ENCODE data around the gene ZNF783.
"Not testable (repeated sequence)": the region's sequence is repeated elsewhere in the genome, so short reads cannot be mapped to it uniquely, and the experiment has no call there.

ZNF783 gene

GRCh38 chr7:149252378-149252777 lies 9.6 kb upstream of the ZNF783 start:
- in situ Hi-C loops (cut with MboI; ENCODE audit: low sequenced_read_pairs) = no loop called here
- no peaks in the 10 kb centered on the region for H3K4me1 ChIP-seq
- H3K27me3 ChIP-seq (ENCODE audit: low read depth) = no peaks in the 10 kb centered on the region
- H3K36me3 ChIP-seq (replicated peaks) = peaks cover 36% of the 10 kb centered on the region
- no peak for DNase-seq (ENCODE audit: low spot score in 2 of 2)
- H3K4me3 ChIP-seq = no peak overlapping the region
- no peaks in the 10 kb centered on the region for H3K9me3 ChIP-seq

- DNase-seq (ENCODE audit: low spot score in 2 of 2) = no peak
- Histone ChIP-seq H3K9me3 (no peaks in the 10 kb centered on the region), H3K4me3 (no peak overlapping the region), H3K27me3 (ENCODE audit: low read depth) (no peaks in the 10 kb centered on the region), H3K4me1 (no peaks in the 10 kb centered on the region), H3K36me3 (replicated peaks) (peaks cover 36% of the 10 kb centered on the region)
- in situ Hi-C loops (cut with MboI; ENCODE audit: low sequenced_read_pairs) = no loop called here
These were observed 8.3 kb upstream of the ZNF783 start for GRCh38 chr7:149253665-149254064.

- Histone ChIP-seq H3K9me3 (no peaks in the 10 kb centered on the region), H3K36me3 (replicated peaks) (peaks cover 36% of the 10 kb centered on the region), H3K27me3 (ENCODE audit: low read depth) (no peaks in the 10 kb centered on the region), H3K4me1 (no peaks in the 10 kb centered on the region), H3K4me3 (no peak overlapping the region)
- no peak for DNase-seq (ENCODE audit: low spot score in 2 of 2)
- in situ Hi-C loops (cut with MboI; ENCODE audit: low sequenced_read_pairs) = no loop called here
These were observed 7.7 kb upstream of the ZNF783 start for GRCh38 chr7:149254181-149254858.

- no peaks in the 10 kb centered on the region for H3K27me3 ChIP-seq (ENCODE audit: low read depth)
- no peaks in the 10 kb centered on the region for H3K4me1 ChIP-seq
- peaks cover 36% of the 10 kb centered on the region for H3K36me3 ChIP-seq (replicated peaks)
- in situ Hi-C loops (cut with MboI; ENCODE audit: low sequenced_read_pairs) = no loop called here
- H3K4me3 ChIP-seq = no peak overlapping the region
- no peaks in the 10 kb centered on the region for H3K9me3 ChIP-seq
- DNase-seq (ENCODE audit: low spot score in 2 of 2) = no peak
These were observed 6.8 kb upstream of the ZNF783 start for GRCh38 chr7:149255174-149255573.

- Histone ChIP-seq H3K27me3 (ENCODE audit: low read depth) (no peaks in the 10 kb centered on the region), H3K4me3 (no peak overlapping the region), H3K9me3 (no peaks in the 10 kb centered on the region), H3K36me3 (replicated peaks) (peaks cover 32% of the 10 kb centered on the region), H3K4me1 (peaks cover 2% of the 10 kb centered on the region; the same call in 1 of the 2 replicates)
- in situ Hi-C loops (cut with MboI; ENCODE audit: low sequenced_read_pairs) = no loop called here
- no peak for DNase-seq (ENCODE audit: low spot score in 2 of 2)
These were observed 5.4 kb upstream of the ZNF783 start for GRCh38 chr7:149256568-149256967.

GRCh38 chr7:149257146-149257545 lies 4.8 kb upstream of the ZNF783 start:
- Histone ChIP-seq H3K36me3 (replicated peaks) (peaks cover 29% of the 10 kb centered on the region), H3K27me3 (ENCODE audit: low read depth) (no peaks in the 10 kb centered on the region), H3K9me3 (no peaks in the 10 kb centered on the region), H3K4me3 (no peak overlapping the region), H3K4me1 (peaks cover 4% of the 10 kb centered on the region; the same call in 1 of the 2 replicates)
- in situ Hi-C loops (cut with MboI; ENCODE audit: low sequenced_read_pairs) = no loop called here
- DNase-seq (ENCODE audit: low spot score in 2 of 2) = no peak

- H3K9me3 ChIP-seq = no peaks in the 10 kb centered on the region
- H3K4me3 ChIP-seq = peak overlapping the region; percentile 30
- in situ Hi-C loops (cut with MboI; ENCODE audit: low sequenced_read_pairs) = no loop called here
- H3K36me3 ChIP-seq (replicated peaks) = no peaks in the 10 kb centered on the region; the same call in 1 of the 2 replicates
- peaks cover 11% of the 10 kb centered on the region for H3K4me1 ChIP-seq
- H3K27me3 ChIP-seq (ENCODE audit: low read depth) = no peaks in the 10 kb centered on the region
- DNase-seq (ENCODE audit: low spot score in 2 of 2) = peak; percentile 40 to 54
These were observed 624 bp upstream of the ZNF783 start for GRCh38 chr7:149261316-149261828.

GRCh38 chr7:149266451-149266850 lies 4.5 kb downstream of the ZNF783 start:
- Histone ChIP-seq H3K4me1 (peaks cover 10% of the 10 kb centered on the region), H3K27me3 (ENCODE audit: low read depth) (peaks cover 2% of the 10 kb centered on the region; the same call in 1 of the 2 replicates), H3K36me3 (replicated peaks) (peaks cover 12% of the 10 kb centered on the region), H3K9me3 (no peaks in the 10 kb centered on the region), H3K4me3 (no peak overlapping the region)
- DNase-seq (ENCODE audit: low spot score in 2 of 2) = no peak
- in situ Hi-C loops (cut with MboI; ENCODE audit: low sequenced_read_pairs) = no loop called here

GRCh38 chr7:149267733-149268132 lies 5.7 kb downstream of the ZNF783 start:
- H3K36me3 ChIP-seq (replicated peaks) = peaks cover 12% of the 10 kb centered on the region
- H3K4me1 ChIP-seq = peaks cover 3% of the 10 kb centered on the region; the same call in 1 of the 2 replicates
- H3K9me3 ChIP-seq = no peaks in the 10 kb centered on the region
- in situ Hi-C loops (cut with MboI; ENCODE audit: low sequenced_read_pairs) = no loop called here
- no peak for DNase-seq (ENCODE audit: low spot score in 2 of 2)
- H3K27me3 ChIP-seq (ENCODE audit: low read depth) = peaks cover 2% of the 10 kb centered on the region; the same call in 1 of the 2 replicates
- H3K4me3 ChIP-seq = no peak overlapping the region

- H3K9me3 ChIP-seq; in situ Hi-C loops (cut with MboI; ENCODE audit: low sequenced_read_pairs); H3K4me3 ChIP-seq; H3K27me3 ChIP-seq (ENCODE audit: low read depth); H3K4me1 ChIP-seq; DNase-seq (ENCODE audit: low spot score in 2 of 2); H3K36me3 ChIP-seq (replicated peaks): not testable (repeated sequence)
These were observed 12.4 kb downstream of the ZNF783 start for GRCh38 chr7:149274424-149274823.

GRCh38 chr7:149277871-149278270 lies 15.9 kb downstream of the ZNF783 start:
- Histone ChIP-seq H3K9me3 (no peaks in the 10 kb centered on the region), H3K4me1 (no peaks in the 10 kb centered on the region), H3K36me3 (replicated peaks) (peaks cover 2% of the 10 kb centered on the region; the same call in 1 of the 2 replicates), H3K4me3 (no peak overlapping the region), H3K27me3 (ENCODE audit: low read depth) (no peaks in the 10 kb centered on the region)
- DNase-seq (ENCODE audit: low spot score in 2 of 2) = no peak
- in situ Hi-C loops (cut with MboI; ENCODE audit: low sequenced_read_pairs) = no loop called here

- in situ Hi-C loops (cut with MboI; ENCODE audit: low sequenced_read_pairs) = no loop called here
- H3K4me3 ChIP-seq = no peak overlapping the region
These were observed 16.4 kb downstream of the ZNF783 start for GRCh38 chr7:149278396-149278795.

GRCh38 chr7:149279111-149279743 lies 17.2 kb downstream of the ZNF783 start:
- in situ Hi-C loops (cut with MboI; ENCODE audit: low sequenced_read_pairs) = no loop called here

More at GRCh38 chr7:149278396-149278795, 16.4 kb downstream of the ZNF783 start:
- Histone ChIP-seq H3K36me3 (replicated peaks) (peaks cover 2% of the 10 kb centered on the region; the same call in 1 of the 2 replicates), H3K27me3 (ENCODE audit: low read depth) (no peaks in the 10 kb centered on the region), H3K9me3 (no peaks in the 10 kb centered on the region), H3K4me1 (no peaks in the 10 kb centered on the region)
- no peak for DNase-seq (ENCODE audit: low spot score in 2 of 2)

GRCh38 chr7:149280151-149280550 lies 18.2 kb downstream of the ZNF783 start:
- DNase-seq (ENCODE audit: low spot score in 2 of 2) = no peak
- in situ Hi-C loops (cut with MboI; ENCODE audit: low sequenced_read_pairs) = no loop called here

More at GRCh38 chr7:149279111-149279743, 17.2 kb downstream of the ZNF783 start:
- no peaks in the 10 kb centered on the region for H3K27me3 ChIP-seq (ENCODE audit: low read depth)
- no peaks in the 10 kb centered on the region for H3K4me1 ChIP-seq
- DNase-seq (ENCODE audit: low spot score in 2 of 2) = no peak
- no peaks in the 10 kb centered on the region for H3K9me3 ChIP-seq
- H3K36me3 ChIP-seq (replicated peaks) = peaks cover 2% of the 10 kb centered on the region; the same call in 1 of the 2 replicates
- no peak overlapping the region for H3K4me3 ChIP-seq

More at GRCh38 chr7:149280151-149280550, 18.2 kb downstream of the ZNF783 start:
- no peaks in the 10 kb centered on the region for H3K27me3 ChIP-seq (ENCODE audit: low read depth)
- peaks cover 2% of the 10 kb centered on the region; the same call in 1 of the 2 replicates for H3K36me3 ChIP-seq (replicated peaks)
- no peaks in the 10 kb centered on the region for H3K9me3 ChIP-seq
- peaks cover 5% of the 10 kb centered on the region for H3K4me1 ChIP-seq
- H3K4me3 ChIP-seq = no peak overlapping the region

Measured in HAP-1 (cell line).